PFSK-1 (cell line): ENCODE results near the gene BABAM2.

Source experiments
- FOXP2 ChIP-seq: optimal IDR thresholded peaks from 2 replicates; pipeline ENCODE3; 2011; ENCODE audit warnings: borderline replicate concordance, control low read depth, inconsistent platforms; ENCODE audit not compliant: insufficient read depth; ENCODE audit errors: extremely low read length, extremely low read depth
- POLR2AphosphoS5 ChIP-seq: IDR thresholded peaks from 2 replicates; pipeline ENCODE4 v1.6.1; 2012; ENCODE audit warnings: low read depth, mild to moderate bottlenecking, control low read depth, low read length, moderate library complexity
- REST ChIP-seq, 2 experiments: IDR thresholded peaks; 2 replicates each; pipeline versions ENCODE4 v1.6.1 to v1.8.0; 2011 to 2012; ENCODE audit warnings: low read depth in 2 of 2, low read length in 2 of 2, control low read depth in 1 of 2, inconsistent platforms in 1 of 2, mild to moderate bottlenecking in 1 of 2, moderate library complexity in 1 of 2; ENCODE audit not compliant: insufficient read depth in 1 of 2
- SIN3A ChIP-seq: IDR thresholded peaks from 2 replicates; pipeline ENCODE4 v1.6.1; 2012; ENCODE audit warnings: mild to moderate bottlenecking, low read length, moderate library complexity, borderline replicate concordance; ENCODE audit not compliant: insufficient read depth
- TAF1 ChIP-seq: IDR thresholded peaks from 2 replicates; pipeline ENCODE4 v1.6.1; 2012; ENCODE audit warnings: low read length, control low read depth, borderline replicate concordance; ENCODE audit not compliant: insufficient read depth

The BABAM2 gene

GRCh38 chr2:28234807-28235206, 344.3 kb downstream of the BABAM2 start:
- no peak for TF ChIP-seq TAF1
- no peak for TF ChIP-seq POLR2AphosphoS5
- no peak for TF ChIP-seq FOXP2
- TF ChIP-seq SIN3A, result no peak
- no peak for TF ChIP-seq REST (IDR thresholded peaks at IDR 0.05; ENCODE audit: insufficient read depth in 1 of 2, low read depth in 2 of 2, low read length in 2 of 2)

GRCh38 chr2:28239207-28239606, 348.7 kb downstream of the BABAM2 start:
- TF ChIP-seq SIN3A (no peak), FOXP2 (no peak), REST (IDR thresholded peaks at IDR 0.05; ENCODE audit: insufficient read depth in 1 of 2, low read depth in 2 of 2, low read length in 2 of 2) (no peak), POLR2AphosphoS5 (no peak), TAF1 (no peak)

GRCh38 chr2:28240937-28241336, 350.4 kb downstream of the BABAM2 start:
- TF ChIP-seq FOXP2, result no peak
- TF ChIP-seq REST (IDR thresholded peaks at IDR 0.05; ENCODE audit: insufficient read depth in 1 of 2, low read depth in 2 of 2, low read length in 2 of 2), result no peak
- no peak for TF ChIP-seq POLR2AphosphoS5
- no peak for TF ChIP-seq TAF1
- TF ChIP-seq SIN3A, result no peak

- TF ChIP-seq FOXP2 (no peak), POLR2AphosphoS5 (no peak), REST (IDR thresholded peaks at IDR 0.05; ENCODE audit: insufficient read depth in 1 of 2, low read depth in 2 of 2, low read length in 2 of 2) (no peak), SIN3A (no peak), TAF1 (no peak)
These were observed 356.8 kb downstream of the BABAM2 start for GRCh38 chr2:28247290-28247689.

GRCh38 chr2:28247734-28248133, 357.2 kb downstream of the BABAM2 start:
- no peak for TF ChIP-seq FOXP2
- TF ChIP-seq TAF1, result no peak
- no peak for TF ChIP-seq POLR2AphosphoS5
- TF ChIP-seq SIN3A, result no peak
- TF ChIP-seq REST (IDR thresholded peaks at IDR 0.05; ENCODE audit: insufficient read depth in 1 of 2, low read depth in 2 of 2, low read length in 2 of 2), result no peak
